Muscle layer of colon (tissue), 2 donors: Measurements from ENCODE around the gene RXRG.

Experiments
- H3K27ac ChIP-seq: one replicate; pipeline ENCODE4 v1.7.0; 2013; ENCODE audit warnings: low read depth, mild to moderate bottlenecking, low read length, moderate library complexity
- H3K27me3 ChIP-seq, 2 donors: one replicate each; pipeline ENCODE4 v1.7.0; 2013; ENCODE audit warnings: low read length in 2 of 2, mild to moderate bottlenecking in 2 of 2; ENCODE audit not compliant: insufficient read depth in 2 of 2, control insufficient read depth in 1 of 2
- H3K36me3 ChIP-seq: one replicate; pipeline ENCODE4 v1.7.0; 2013; ENCODE audit warnings: mild to moderate bottlenecking, low read length; ENCODE audit not compliant: insufficient read depth
- H3K4me1 ChIP-seq: one replicate; pipeline ENCODE4 v1.7.0; 2013; ENCODE audit warnings: mild to moderate bottlenecking, low read length; ENCODE audit not compliant: insufficient read depth
- H3K4me3 ChIP-seq, 2 donors: one replicate each; pipeline ENCODE4 v1.7.0; 2013; ENCODE audit warnings: low read length in 2 of 2, low read depth in 1 of 2, mild to moderate bottlenecking in 1 of 2, moderate library complexity in 1 of 2
- H3K9ac ChIP-seq: one replicate; pipeline ENCODE4 v1.7.0; 2013; ENCODE audit warnings: low read length
- H3K9me3 ChIP-seq: one replicate; pipeline ENCODE4 v1.7.0; 2013; ENCODE audit warnings: mild to moderate bottlenecking, low read length
- donor health status: abdominal sarcoma.
- donor health status: Adenocarcinoma of cecum.

RXRG gene

GRCh38 chr1:165445388-165445787, 462 bp upstream of the RXRG start:
- H3K36me3 ChIP-seq: no peaks in the 10 kb centered on the region
- peaks cover 0 to 44% of the 10 kb centered on the region in 2 donors for H3K27me3 ChIP-seq
- no peak overlapping the region for H3K9ac ChIP-seq
- no peak overlapping the region for H3K27ac ChIP-seq
- peak overlapping the region in 1 of 2 donors; percentile 22 for H3K4me3 ChIP-seq
- H3K9me3 ChIP-seq: no peaks in the 10 kb centered on the region
- peaks cover 5% of the 10 kb centered on the region for H3K4me1 ChIP-seq

DNA sequence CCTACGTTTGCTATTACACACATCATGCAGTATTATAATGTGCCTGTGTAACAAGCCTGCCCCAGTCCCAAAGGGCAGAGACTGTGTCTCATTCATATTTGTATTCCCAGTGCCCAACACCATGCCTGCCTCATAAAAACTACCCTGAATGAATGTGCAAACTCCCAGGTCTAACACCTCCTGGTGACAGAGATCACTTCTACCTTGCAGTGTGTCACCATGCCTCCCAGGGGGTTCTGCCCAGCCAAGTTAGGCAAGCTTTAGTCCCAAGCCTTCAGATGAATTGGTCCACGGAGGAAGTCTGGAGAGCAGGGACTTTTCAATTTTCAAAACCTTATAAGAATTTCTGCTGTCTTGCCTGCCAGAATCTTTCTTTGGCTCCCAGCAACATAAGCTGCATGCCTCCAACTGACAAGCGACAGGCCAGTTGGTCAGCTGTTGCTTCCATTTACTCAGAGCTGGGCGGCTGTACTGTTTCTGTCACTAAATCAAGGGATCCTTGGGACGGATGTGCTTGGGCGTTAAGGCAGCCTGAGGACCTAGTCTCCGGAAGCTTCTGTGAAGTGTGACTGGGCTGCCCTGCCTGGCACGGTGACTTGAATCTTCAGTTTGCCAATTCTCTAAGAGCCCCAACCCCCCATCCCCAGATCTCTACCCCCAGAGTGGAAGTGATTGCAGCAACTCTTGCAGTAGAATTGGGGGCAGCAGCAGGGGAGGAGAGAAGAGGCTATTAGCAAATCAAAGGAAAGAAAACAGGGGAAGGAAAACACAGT, 1.2 kb downstream of the RXRG start:
- Histone ChIP-seq H3K27me3 (peaks cover 0 to 44% of the 10 kb centered on the region in 2 donors), H3K9ac (no peak overlapping the region), H3K9me3 (no peaks in the 10 kb centered on the region), H3K4me1 (peaks cover 5% of the 10 kb centered on the region), H3K4me3 (no peak overlapping the region), H3K27ac (no peak overlapping the region), H3K36me3 (no peaks in the 10 kb centered on the region)

DNA sequence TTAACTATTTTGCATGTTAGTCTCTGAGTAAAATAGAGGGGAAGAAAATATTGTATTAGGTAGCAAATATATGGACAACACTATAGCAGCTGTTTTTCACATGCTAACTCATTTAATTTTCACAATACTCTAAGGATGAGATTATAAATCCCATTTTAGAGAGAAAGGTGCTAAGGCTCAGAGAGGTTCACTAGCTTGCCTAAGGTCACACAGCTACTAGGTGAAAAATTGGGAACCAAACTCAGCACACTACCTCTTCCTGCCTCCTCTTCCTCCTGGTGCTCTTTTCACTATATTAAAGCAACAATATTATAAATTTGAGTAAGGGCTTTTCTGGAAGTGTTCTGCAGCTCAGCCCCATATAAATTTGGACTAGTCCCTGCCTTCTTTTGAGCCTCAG, 2.3 kb downstream of the RXRG start:
- Histone ChIP-seq H3K9ac (no peak overlapping the region), H3K27me3 (peaks cover 0 to 44% of the 10 kb centered on the region in 2 donors), H3K9me3 (no peaks in the 10 kb centered on the region), H3K4me1 (peaks cover 5% of the 10 kb centered on the region), H3K36me3 (no peaks in the 10 kb centered on the region), H3K27ac (no peak overlapping the region), H3K4me3 (no peak overlapping the region)

DNA sequence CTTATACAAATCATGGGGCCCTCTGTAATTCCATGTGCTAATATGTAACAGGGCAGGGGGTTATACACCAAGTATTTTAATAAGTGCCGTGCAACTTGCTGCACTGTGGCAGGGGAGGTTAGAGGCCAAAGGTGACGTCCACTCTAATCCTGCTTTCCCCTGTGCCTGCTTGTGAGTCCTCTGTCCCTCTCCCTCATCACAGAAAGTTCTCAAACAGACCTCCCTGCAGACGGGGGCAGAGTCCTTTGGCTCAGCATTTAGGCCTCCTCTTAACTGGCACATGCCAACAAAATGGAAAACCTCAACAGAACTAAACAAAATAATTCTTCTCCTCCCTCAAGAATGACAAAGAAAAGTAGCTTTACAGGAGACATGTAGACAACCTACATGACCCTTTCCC, 2.9 kb downstream of the RXRG start:
- Histone ChIP-seq H3K4me3 (no peak overlapping the region), H3K4me1 (peaks cover 5% of the 10 kb centered on the region), H3K36me3 (no peaks in the 10 kb centered on the region), H3K9me3 (no peaks in the 10 kb centered on the region), H3K9ac (no peak overlapping the region), H3K27ac (no peak overlapping the region), H3K27me3 (peaks cover 0 to 44% of the 10 kb centered on the region in 2 donors)

DNA sequence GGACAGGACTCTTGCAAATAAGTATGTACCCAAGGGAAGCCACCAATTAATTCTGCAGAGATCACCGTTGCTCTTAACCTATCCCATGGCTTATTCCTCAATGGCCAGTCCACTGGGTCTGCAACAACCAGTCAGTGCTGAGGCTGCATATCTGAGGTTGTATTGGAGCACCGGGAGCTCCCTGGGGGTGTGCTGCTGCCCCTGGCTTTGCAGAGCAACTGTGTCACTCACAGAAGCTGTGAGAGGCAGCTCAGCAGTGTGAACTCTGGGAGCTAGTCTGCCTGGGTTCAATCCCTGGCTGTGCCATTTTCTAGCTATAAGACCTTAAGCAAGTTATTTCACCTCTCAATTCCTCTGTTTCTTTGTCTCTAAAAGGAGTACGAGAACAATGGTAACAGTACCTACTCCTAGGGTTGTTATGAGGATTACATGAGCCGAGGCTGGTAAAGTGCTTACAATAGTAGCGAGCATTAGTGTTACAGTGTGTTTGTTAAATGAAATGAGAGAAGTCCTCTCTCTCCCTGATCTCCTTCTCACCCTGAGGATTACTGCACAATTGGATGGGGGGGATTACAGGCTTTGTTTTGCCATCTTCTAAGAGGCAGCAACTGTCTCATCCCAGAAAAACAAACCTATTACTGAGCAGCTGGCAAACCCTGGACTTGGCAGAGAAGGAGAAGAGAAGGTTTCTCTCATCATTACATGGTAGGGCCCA, 3.6 kb downstream of the RXRG start:
- Histone ChIP-seq H3K27ac (no peak overlapping the region), H3K27me3 (peaks cover 0 to 44% of the 10 kb centered on the region in 2 donors), H3K9me3 (no peaks in the 10 kb centered on the region), H3K36me3 (no peaks in the 10 kb centered on the region), H3K4me1 (peaks cover 5% of the 10 kb centered on the region), H3K4me3 (no peak overlapping the region), H3K9ac (no peak overlapping the region)

DNA sequence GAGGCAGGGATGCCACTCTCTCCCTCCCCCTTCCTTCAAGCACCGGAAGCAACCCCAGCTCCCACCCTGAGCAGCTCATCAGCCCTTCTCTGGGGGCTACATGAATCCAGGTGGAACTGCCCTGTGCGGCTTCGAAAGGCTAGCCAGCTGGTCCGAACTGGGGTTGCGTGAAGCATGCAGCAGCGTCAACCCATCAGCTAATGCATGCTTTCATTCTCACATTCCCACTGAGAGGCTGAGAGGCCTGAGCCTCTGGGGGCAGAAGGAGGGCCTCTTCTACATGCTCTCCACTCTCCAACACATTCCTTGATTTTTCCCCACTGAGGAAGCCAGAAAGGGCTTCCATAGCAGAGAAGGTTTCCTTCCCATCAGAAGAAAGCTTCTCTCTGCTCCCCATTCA, 5.6 kb downstream of the RXRG start:
- peaks cover 2% of the 10 kb centered on the region for H3K4me1 ChIP-seq
- H3K36me3 ChIP-seq: no peaks in the 10 kb centered on the region
- H3K4me3 ChIP-seq: no peak overlapping the region
- peaks cover 0 to 25% of the 10 kb centered on the region in 2 donors for H3K27me3 ChIP-seq
- H3K9ac ChIP-seq: no peak overlapping the region
- H3K9me3 ChIP-seq: no peaks in the 10 kb centered on the region
- H3K27ac ChIP-seq: no peak overlapping the region

GRCh38 chr1:165436994-165437393, 7.9 kb downstream of the RXRG start:
- no peaks in the 10 kb centered on the region for H3K4me1 ChIP-seq
- no peak overlapping the region for H3K4me3 ChIP-seq
- H3K9ac ChIP-seq: no peak overlapping the region
- no peaks in the 10 kb centered on the region for H3K9me3 ChIP-seq
- H3K36me3 ChIP-seq: no peaks in the 10 kb centered on the region
- no peak overlapping the region for H3K27ac ChIP-seq
- peaks cover 0 to 4% of the 10 kb centered on the region in 2 donors for H3K27me3 ChIP-seq

DNA sequence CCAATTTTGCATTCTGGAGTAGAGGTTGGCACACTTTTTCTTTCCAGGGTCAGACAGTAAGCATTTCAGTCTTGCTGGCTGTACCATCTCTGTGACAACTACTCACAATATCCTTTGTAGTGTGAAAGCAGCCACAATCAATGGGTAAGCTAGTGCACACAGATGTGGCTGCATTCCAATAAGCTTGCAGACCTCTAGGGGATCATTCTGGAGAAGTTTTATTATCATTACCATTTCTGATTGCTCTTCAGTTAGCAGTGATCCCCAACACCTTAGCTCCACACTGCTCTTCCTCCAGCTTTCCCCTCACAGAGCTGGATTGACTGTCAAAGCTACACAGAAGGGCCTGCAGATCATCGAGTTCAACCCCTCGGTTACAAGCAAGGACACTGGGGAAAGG, 9.1 kb downstream of the RXRG start:
- Histone ChIP-seq H3K36me3 (no peaks in the 10 kb centered on the region), H3K27me3 (no peaks in the 10 kb centered on the region), H3K4me1 (no peaks in the 10 kb centered on the region), H3K9me3 (no peaks in the 10 kb centered on the region), H3K4me3 (no peak overlapping the region), H3K27ac (no peak overlapping the region), H3K9ac (no peak overlapping the region)

- no peak overlapping the region for H3K27ac ChIP-seq
- no peaks in the 10 kb centered on the region for H3K4me1 ChIP-seq
- no peaks in the 10 kb centered on the region for H3K36me3 ChIP-seq
- H3K4me3 ChIP-seq: no peak overlapping the region
- no peak overlapping the region for H3K9ac ChIP-seq
- H3K9me3 ChIP-seq: no peaks in the 10 kb centered on the region
- no peaks in the 10 kb centered on the region for H3K27me3 ChIP-seq
Measured at GRCh38 chr1:165434281-165434680, 10.6 kb downstream of the RXRG start.

DNA sequence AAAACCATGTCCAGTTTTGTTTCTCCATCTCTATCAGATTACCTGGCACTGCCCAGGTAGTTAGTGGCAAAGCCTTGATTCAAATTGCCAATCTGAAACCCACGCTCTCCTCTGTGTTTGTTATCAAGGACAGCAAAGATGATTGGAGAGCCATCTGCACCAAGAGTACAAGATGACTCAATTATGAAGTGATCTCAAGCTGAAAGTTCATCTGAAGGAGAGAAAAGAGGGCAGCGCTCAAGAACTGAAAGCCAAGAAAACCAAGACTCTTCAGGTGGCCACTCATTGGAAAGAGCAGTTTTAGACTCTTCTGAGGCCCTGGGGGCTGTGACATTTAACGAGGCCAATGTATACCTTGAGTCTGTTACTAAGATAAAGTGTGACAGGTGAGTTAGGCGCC, 13.8 kb downstream of the RXRG start:
- Histone ChIP-seq H3K4me1 (no peaks in the 10 kb centered on the region), H3K4me3 (no peak overlapping the region), H3K36me3 (no peaks in the 10 kb centered on the region), H3K9ac (no peak overlapping the region), H3K27me3 (no peaks in the 10 kb centered on the region), H3K9me3 (no peaks in the 10 kb centered on the region), H3K27ac (no peak overlapping the region)

DNA sequence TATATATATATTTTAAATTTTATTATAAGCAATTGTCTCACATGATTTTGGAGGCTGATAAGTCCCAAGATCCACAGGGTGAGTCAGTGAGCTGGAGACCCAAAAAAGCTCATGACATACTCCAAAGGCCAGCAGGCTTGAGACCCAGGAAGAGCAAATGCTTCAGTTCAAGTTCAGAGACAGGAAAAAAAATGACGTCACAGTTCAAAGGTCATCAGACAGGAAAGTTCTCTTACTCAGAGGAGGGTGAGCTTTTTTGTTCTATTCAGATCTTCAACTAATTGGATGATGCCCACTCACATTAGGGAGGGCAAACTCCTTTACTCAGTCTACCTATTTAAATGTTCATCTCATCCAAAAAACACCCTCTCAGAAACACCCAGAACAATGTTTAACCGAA, 18.2 kb downstream of the RXRG start:
- Histone ChIP-seq H3K27ac (no peak overlapping the region), H3K4me1 (no peaks in the 10 kb centered on the region), H3K9ac (no peak overlapping the region), H3K27me3 (no peaks in the 10 kb centered on the region), H3K9me3 (no peaks in the 10 kb centered on the region), H3K36me3 (no peaks in the 10 kb centered on the region), H3K4me3 (no peak overlapping the region)

DNA sequence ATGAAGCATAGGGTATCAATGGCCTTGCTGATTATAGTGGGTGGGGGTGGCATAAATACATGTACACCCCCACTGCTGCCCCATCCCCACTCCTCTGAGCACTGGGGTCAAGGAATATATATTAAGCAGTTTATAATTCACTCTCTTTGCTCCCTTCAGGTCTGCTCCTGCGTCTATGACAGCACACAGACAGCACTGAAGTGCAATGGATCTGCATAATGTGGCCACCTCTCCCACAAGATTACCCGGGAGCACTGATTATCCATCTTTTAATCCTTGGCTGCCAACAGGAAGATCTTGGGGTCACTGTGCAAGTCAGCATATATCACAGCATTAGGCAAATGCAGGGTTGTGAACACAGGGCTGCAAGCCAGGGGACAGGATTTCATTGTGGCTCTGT, 19.3 kb downstream of the RXRG start:
- H3K27me3 ChIP-seq: no peaks in the 10 kb centered on the region
- no peaks in the 10 kb centered on the region for H3K9me3 ChIP-seq
- no peaks in the 10 kb centered on the region for H3K4me1 ChIP-seq
- no peak overlapping the region for H3K9ac ChIP-seq
- H3K27ac ChIP-seq: no peak overlapping the region
- no peak overlapping the region for H3K4me3 ChIP-seq
- H3K36me3 ChIP-seq: no peaks in the 10 kb centered on the region
